Liver (tissue), 9 donors: ENCODE measurements around the gene HOXA5. TPM values are rescaled to one million over a fixed set of nuclear protein-coding genes. Genes with fewer than 3 reads are reported as not detected.

Source experiments
- DNase-seq: peaks from one replicate; pipeline ENCODE4 v3.0.0-alpha.2; 2017; ENCODE audit warnings: low spot score
- H3K27ac ChIP-seq, 2 donors: one replicate each; pipeline ENCODE4 v1.7.0; 2013; ENCODE audit warnings: inconsistent platforms in 2 of 2, low read length in 2 of 2, control low read depth in 1 of 2, low read depth in 1 of 2, mild to moderate bottlenecking in 1 of 2
- H3K27me3 ChIP-seq, 4 donors: one replicate each; pipeline versions ENCODE4 v1.6.1 to v1.7.0; 2013; ENCODE audit warnings: low read length in 3 of 4, inconsistent platforms in 1 of 4, mild to moderate bottlenecking in 1 of 4, moderate library complexity in 1 of 4; ENCODE audit not compliant: control insufficient read depth in 4 of 4, insufficient read depth in 4 of 4
- H3K36me3 ChIP-seq, 4 donors: one replicate each; pipeline versions ENCODE4 v1.6.1 to v1.7.0; 2013; ENCODE audit warnings: low read length in 3 of 4, mild to moderate bottlenecking in 3 of 4, low read depth in 1 of 4, moderate library complexity in 1 of 4; ENCODE audit not compliant: control insufficient read depth in 4 of 4, insufficient read depth in 3 of 4
- H3K4me1 ChIP-seq, 4 donors: one replicate each; pipeline versions ENCODE4 v1.6.1 to v1.7.0; 2013; ENCODE audit warnings: low read length in 3 of 4, mild to moderate bottlenecking in 3 of 4, moderate library complexity in 1 of 4; ENCODE audit not compliant: control insufficient read depth in 4 of 4, insufficient read depth in 4 of 4
- H3K4me3 ChIP-seq, 3 donors: one replicate each; pipeline versions ENCODE4 v1.6.1 to v1.7.0; 2013; ENCODE audit warnings: low read length in 3 of 3, control low read depth in 1 of 3, low read depth in 1 of 3, mild to moderate bottlenecking in 1 of 3
- H3K9ac ChIP-seq, 2 donors: one replicate each; pipeline ENCODE4 v1.7.0; 2013; ENCODE audit warnings: low read length in 2 of 2, mild to moderate bottlenecking in 2 of 2, moderate library complexity in 2 of 2, control low read depth in 1 of 2, low read depth in 1 of 2
- H3K9me3 ChIP-seq, 4 donors: one replicate each; pipeline versions ENCODE4 v1.6.1 to v1.7.0; 2013; ENCODE audit warnings: low read length in 3 of 4; ENCODE audit not compliant: control insufficient read depth in 4 of 4
- EGR1 ChIP-seq, 2 donors: IDR thresholded peaks; 2 replicates each; pipeline ENCODE4 v1.6.1; 2016 to 2018; ENCODE audit warnings: antibody characterized with exemption in 2 of 2, low read depth in 2 of 2
- GABPA ChIP-seq, 2 donors: IDR thresholded peaks in 1 of 2; conservative IDR thresholded peaks in 1 of 2; 2 replicates each; pipeline ENCODE4 v1.6.1; 2016; ENCODE audit warnings: antibody characterized with exemption in 2 of 2, mild to moderate bottlenecking in 1 of 2, moderate library complexity in 1 of 2
- HNF4A ChIP-seq, 2 donors: conservative IDR thresholded peaks; 2 replicates each; pipeline ENCODE4 v1.6.1; 2016; ENCODE audit warnings: antibody characterized with exemption in 2 of 2, mild to moderate bottlenecking in 2 of 2
- JUND ChIP-seq, 2 donors: IDR thresholded peaks; 2 replicates each; pipeline ENCODE4 v1.6.1; 2016; ENCODE audit warnings: antibody characterized with exemption in 2 of 2
- NR2F2 ChIP-seq: IDR thresholded peaks from 2 replicates; pipeline ENCODE4 v1.6.1; 2016; ENCODE audit warnings: antibody characterized with exemption
- RAD21 ChIP-seq, 2 donors: IDR thresholded peaks; 2 replicates each; pipeline ENCODE4 v1.6.1; 2016; ENCODE audit warnings: antibody characterized with exemption in 2 of 2, mild to moderate bottlenecking in 2 of 2
- SP1 ChIP-seq: IDR thresholded peaks from 2 replicates; pipeline ENCODE4 v1.6.1; 2018; ENCODE audit warnings: antibody characterized with exemption, mild to moderate bottlenecking
- TAF1 ChIP-seq: conservative IDR thresholded peaks from 2 replicates; pipeline ENCODE4 v1.6.1; 2016; ENCODE audit warnings: antibody characterized with exemption, mild to moderate bottlenecking
- YY1 ChIP-seq: IDR thresholded peaks from 2 replicates; pipeline ENCODE4 v1.6.1; 2016; ENCODE audit warnings: antibody characterized with exemption, mild to moderate bottlenecking
- WGBS: extraction: QIAGEN DNeasy Blood & Tissue Kit; methylation state at CpG from one replicate; pipeline ENCODE4 v1.1.7; 2013; 5-methylcytosine and 5-hydroxymethylcytosine counted together
- polyA plus RNA-seq, 2 donors: library from polyadenylated mRNA; stranded (reverse) in 1 of 2; unstranded in 1 of 2; fragments of 200-250 nt in 1 of 2; fragments of >200 nt in 1 of 2; fragmentation: Nextera tagmentation in 1 of 2; extraction: Ambion mirVana in 1 of 2; gene quantifications; one replicate each; pipeline versions ENCODE4 v1.2.1 to v1.2.3, GENCODE V29; 2013 to 2015
- total RNA-seq, 2 donors: library from RNA; depleted of rRNA; stranded (reverse); fragments of >200 nt; gene quantifications; one replicate each; pipeline ENCODE4 v1.2.3, GENCODE V29; 2014
- TF ChIP-seq, protein P1 (sequence below): fragments of 150-350 bp; IDR thresholded peaks from 2 replicates; pipeline ENCODE4 v1.5.1; 2017; ENCODE audit warnings: improper control_type of control experiment, low read depth, low read length; ENCODE audit not compliant: missing input control
- TF ChIP-seq, protein P2 (sequence below): IDR thresholded peaks from 2 replicates; pipeline ENCODE4 v1.6.1; 2016; ENCODE audit warnings: antibody characterized with exemption
- TF ChIP-seq, protein P3 (sequence below): IDR thresholded peaks from 2 replicates; pipeline ENCODE4 v1.6.1; 2016; ENCODE audit warnings: antibody characterized with exemption
- TF ChIP-seq, protein P4 (sequence below): IDR thresholded peaks from 2 replicates; pipeline ENCODE4 v1.6.1; 2016; ENCODE audit warnings: antibody characterized with exemption
- TF ChIP-seq, protein P5 (sequence below): IDR thresholded peaks from 2 replicates; pipeline ENCODE4 v1.6.1; 2016; ENCODE audit warnings: antibody characterized with exemption, mild to moderate bottlenecking
- donor health status: healthy.
- donor health status: healthy.
- donor health status: healthy.
- donor health status: healthy.
- donor health status: healthy.

HOXA5 gene
- total and polyA plus RNA-seq, 4 donors: 0.40 to 2.1 (median 0.66) TPM

DNA sequence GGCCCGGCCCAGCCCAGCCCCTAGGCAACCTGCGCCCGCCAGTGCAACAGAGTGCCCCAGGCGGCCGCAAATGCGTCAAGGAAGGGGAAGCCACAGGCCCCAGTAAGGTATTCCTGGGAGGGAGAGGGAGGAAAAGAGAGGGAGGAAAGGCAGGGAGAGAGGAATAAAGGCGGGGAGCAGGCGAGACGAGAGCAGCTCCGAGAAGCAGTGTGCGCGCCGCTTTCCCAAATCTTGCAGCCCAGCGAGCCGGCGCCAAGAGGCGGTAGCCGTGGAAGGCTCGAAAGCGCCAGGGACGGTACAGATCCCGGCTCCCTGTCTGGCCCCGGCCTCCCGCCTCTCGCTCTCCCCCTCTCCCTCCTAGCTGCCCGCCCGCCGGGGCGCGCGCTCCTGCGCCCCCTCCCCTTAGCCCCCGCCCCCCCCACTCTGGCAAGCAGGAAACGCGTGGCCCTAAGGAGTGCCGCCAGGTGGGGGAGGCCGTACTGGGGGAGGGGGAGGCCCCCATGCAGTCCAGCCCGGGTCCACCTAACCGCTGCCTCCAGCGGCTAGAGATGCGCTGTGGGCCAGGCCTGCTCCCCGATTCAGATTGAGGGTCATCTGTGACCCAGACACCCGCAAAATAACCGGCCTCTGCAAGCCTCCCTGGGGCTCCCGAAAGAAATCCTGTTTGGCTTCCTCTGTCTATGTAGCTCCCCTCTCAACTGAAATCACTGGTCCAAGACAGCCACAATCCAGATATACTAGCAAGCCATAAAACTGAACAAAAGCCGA is 26.4 kb upstream of the HOXA5 start:
- no peaks in the 10 kb centered on the region for H3K36me3 ChIP-seq
- peaks cover 9 to 18% (median 15%) of the 10 kb centered on the region in 4 donors for H3K4me1 ChIP-seq
- no peak for DNase-seq
- WGBS: 5% methylated on average over 46 of the region's 46 CpGs
- TF ChIP-seq TAF1 (no peak), GABPA (IDR thresholded peaks at IDR 0.05 in 1 of 2, conservative IDR thresholded peaks at IDR 0.05 in 1 of 2) (no peak), JUND (IDR thresholded peaks at IDR 0.05) (no peak), RAD21 (IDR thresholded peaks at IDR 0.05) (no peak), HNF4A (conservative IDR thresholded peaks at IDR 0.05) (no peak), SP1 (no peak), YY1 (no peak), NR2F2 (no peak), EGR1 (IDR thresholded peaks at IDR 0.05; ENCODE audit: low read depth in 2 of 2) (no peak)
- TF ChIP-seq, protein P1, sequence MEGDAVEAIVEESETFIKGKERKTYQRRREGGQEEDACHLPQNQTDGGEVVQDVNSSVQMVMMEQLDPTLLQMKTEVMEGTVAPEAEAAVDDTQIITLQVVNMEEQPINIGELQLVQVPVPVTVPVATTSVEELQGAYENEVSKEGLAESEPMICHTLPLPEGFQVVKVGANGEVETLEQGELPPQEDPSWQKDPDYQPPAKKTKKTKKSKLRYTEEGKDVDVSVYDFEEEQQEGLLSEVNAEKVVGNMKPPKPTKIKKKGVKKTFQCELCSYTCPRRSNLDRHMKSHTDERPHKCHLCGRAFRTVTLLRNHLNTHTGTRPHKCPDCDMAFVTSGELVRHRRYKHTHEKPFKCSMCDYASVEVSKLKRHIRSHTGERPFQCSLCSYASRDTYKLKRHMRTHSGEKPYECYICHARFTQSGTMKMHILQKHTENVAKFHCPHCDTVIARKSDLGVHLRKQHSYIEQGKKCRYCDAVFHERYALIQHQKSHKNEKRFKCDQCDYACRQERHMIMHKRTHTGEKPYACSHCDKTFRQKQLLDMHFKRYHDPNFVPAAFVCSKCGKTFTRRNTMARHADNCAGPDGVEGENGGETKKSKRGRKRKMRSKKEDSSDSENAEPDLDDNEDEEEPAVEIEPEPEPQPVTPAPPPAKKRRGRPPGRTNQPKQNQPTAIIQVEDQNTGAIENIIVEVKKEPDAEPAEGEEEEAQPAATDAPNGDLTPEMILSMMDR: no peak
- TF ChIP-seq, protein P2, sequence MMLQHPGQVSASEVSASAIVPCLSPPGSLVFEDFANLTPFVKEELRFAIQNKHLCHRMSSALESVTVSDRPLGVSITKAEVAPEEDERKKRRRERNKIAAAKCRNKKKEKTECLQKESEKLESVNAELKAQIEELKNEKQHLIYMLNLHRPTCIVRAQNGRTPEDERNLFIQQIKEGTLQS: no peak
- TF ChIP-seq, protein P3, sequence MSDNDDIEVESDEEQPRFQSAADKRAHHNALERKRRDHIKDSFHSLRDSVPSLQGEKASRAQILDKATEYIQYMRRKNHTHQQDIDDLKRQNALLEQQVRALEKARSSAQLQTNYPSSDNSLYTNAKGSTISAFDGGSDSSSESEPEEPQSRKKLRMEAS: no peak
- TF ChIP-seq, protein P4, sequence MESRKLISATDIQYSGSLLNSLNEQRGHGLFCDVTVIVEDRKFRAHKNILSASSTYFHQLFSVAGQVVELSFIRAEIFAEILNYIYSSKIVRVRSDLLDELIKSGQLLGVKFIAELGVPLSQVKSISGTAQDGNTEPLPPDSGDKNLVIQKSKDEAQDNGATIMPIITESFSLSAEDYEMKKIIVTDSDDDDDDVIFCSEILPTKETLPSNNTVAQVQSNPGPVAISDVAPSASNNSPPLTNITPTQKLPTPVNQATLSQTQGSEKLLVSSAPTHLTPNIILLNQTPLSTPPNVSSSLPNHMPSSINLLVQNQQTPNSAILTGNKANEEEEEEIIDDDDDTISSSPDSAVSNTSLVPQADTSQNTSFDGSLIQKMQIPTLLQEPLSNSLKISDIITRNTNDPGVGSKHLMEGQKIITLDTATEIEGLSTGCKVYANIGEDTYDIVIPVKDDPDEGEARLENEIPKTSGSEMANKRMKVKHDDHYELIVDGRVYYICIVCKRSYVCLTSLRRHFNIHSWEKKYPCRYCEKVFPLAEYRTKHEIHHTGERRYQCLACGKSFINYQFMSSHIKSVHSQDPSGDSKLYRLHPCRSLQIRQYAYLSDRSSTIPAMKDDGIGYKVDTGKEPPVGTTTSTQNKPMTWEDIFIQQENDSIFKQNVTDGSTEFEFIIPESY: no peak
- TF ChIP-seq, protein P5, sequence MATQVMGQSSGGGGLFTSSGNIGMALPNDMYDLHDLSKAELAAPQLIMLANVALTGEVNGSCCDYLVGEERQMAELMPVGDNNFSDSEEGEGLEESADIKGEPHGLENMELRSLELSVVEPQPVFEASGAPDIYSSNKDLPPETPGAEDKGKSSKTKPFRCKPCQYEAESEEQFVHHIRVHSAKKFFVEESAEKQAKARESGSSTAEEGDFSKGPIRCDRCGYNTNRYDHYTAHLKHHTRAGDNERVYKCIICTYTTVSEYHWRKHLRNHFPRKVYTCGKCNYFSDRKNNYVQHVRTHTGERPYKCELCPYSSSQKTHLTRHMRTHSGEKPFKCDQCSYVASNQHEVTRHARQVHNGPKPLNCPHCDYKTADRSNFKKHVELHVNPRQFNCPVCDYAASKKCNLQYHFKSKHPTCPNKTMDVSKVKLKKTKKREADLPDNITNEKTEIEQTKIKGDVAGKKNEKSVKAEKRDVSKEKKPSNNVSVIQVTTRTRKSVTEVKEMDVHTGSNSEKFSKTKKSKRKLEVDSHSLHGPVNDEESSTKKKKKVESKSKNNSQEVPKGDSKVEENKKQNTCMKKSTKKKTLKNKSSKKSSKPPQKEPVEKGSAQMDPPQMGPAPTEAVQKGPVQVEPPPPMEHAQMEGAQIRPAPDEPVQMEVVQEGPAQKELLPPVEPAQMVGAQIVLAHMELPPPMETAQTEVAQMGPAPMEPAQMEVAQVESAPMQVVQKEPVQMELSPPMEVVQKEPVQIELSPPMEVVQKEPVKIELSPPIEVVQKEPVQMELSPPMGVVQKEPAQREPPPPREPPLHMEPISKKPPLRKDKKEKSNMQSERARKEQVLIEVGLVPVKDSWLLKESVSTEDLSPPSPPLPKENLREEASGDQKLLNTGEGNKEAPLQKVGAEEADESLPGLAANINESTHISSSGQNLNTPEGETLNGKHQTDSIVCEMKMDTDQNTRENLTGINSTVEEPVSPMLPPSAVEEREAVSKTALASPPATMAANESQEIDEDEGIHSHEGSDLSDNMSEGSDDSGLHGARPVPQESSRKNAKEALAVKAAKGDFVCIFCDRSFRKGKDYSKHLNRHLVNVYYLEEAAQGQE: no peak
- no peak overlapping the region for H3K27ac ChIP-seq
- H3K9me3 ChIP-seq: peaks cover 0 to 9% (median under 1%) of the 10 kb centered on the region in 4 donors
- H3K4me3 ChIP-seq: no peak overlapping the region
- peaks cover 15 to 58% (median 28%) of the 10 kb centered on the region in 4 donors for H3K27me3 ChIP-seq
- no peak overlapping the region for H3K9ac ChIP-seq
